Common myeloid progenitor, CD34-positive (primary cell): ENCODE data around the gene APBB2.

Experiments used
- CTCF ChIA-PET: fragments of 350-600 bp; sonication (Branson Sonifier 250); formaldehyde crosslinking; loops from one replicate; lab custom pipeline; 2021; ENCODE audit warnings: antibody characterized with exemption; lab: Charles Lee
- POLR2A ChIA-PET: fragments of 350-600 bp; sonication (Branson Sonifier 250); formaldehyde crosslinking; loops from one replicate; lab custom pipeline; 2021; ENCODE audit warnings: antibody characterized with exemption; lab: Charles Lee
- DNase-seq, 3 donors: peaks; one replicate each; pipeline versions ENCODE4 v3.0.0 to v3.0.0-alpha.2; 2013
- H3K27ac ChIP-seq, 2 experiments: 1 replicate in 1 of 2; 2 replicates in 1 of 2; pipeline ENCODE4 v1.7.0; 2013; ENCODE audit warnings: inconsistent platforms in 2 of 2, low read length in 2 of 2, mild to moderate bottlenecking in 2 of 2, low read depth in 1 of 2, moderate library complexity in 1 of 2; ENCODE audit not compliant: severe bottlenecking in 2 of 2, insufficient read depth in 1 of 2, poor library complexity in 1 of 2
- H3K27me3 ChIP-seq, 5 experiments: replicated peaks in 2 of 5; 1 replicate in 3 of 5; 2 replicates in 2 of 5; pipeline versions ENCODE4 v1.6.1 to v1.7.0; 2013; ENCODE audit warnings: low read length in 4 of 5, mild to moderate bottlenecking in 2 of 5, moderate library complexity in 2 of 5, inconsistent platforms in 1 of 5; ENCODE audit not compliant: insufficient read depth in 5 of 5, control insufficient read depth in 4 of 5
- H3K36me3 ChIP-seq, 4 experiments: 1 replicate in 2 of 4; 2 replicates in 2 of 4; pipeline versions ENCODE4 v1.6.1 to v1.7.0; 2013; ENCODE audit warnings: low read length in 3 of 4, control low read depth in 1 of 4, mild to moderate bottlenecking in 1 of 4; ENCODE audit not compliant: control insufficient read depth in 4 of 4, insufficient read depth in 4 of 4
- H3K4me1 ChIP-seq, 4 experiments: 1 replicate in 3 of 4; 2 replicates in 1 of 4; pipeline versions ENCODE4 v1.6.1 to v1.7.1; 2013; ENCODE audit warnings: low read length in 3 of 4, mild to moderate bottlenecking in 3 of 4, control low read depth in 1 of 4, inconsistent platforms in 1 of 4, moderate library complexity in 1 of 4; ENCODE audit not compliant: control insufficient read depth in 4 of 4, insufficient read depth in 4 of 4; ENCODE audit errors: control extremely low read depth in 1 of 4
- H3K4me3 ChIP-seq, 7 experiments: 1 replicate in 4 of 7; 2 replicates in 3 of 7; pipeline versions ENCODE4 v1.5.1 to v1.7.0; 2013; ENCODE audit warnings: mild to moderate bottlenecking in 7 of 7, low read length in 6 of 7, moderate library complexity in 6 of 7, inconsistent platforms in 2 of 7, low read depth in 2 of 7, control low read depth in 1 of 7; ENCODE audit not compliant: insufficient read depth in 4 of 7, control insufficient read depth in 1 of 7; ENCODE audit errors: extremely low read depth in 1 of 7
- H3K9me3 ChIP-seq, 5 experiments: 1 replicate in 4 of 5; 2 replicates in 1 of 5; pipeline versions ENCODE4 v1.6.1 to v1.7.1; 2013; ENCODE audit warnings: low read length in 4 of 5, mild to moderate bottlenecking in 2 of 5, inconsistent platforms in 1 of 5, low read depth in 1 of 5, moderate library complexity in 1 of 5; ENCODE audit not compliant: control insufficient read depth in 4 of 5, insufficient read depth in 2 of 5; ENCODE audit errors: control extremely low read depth in 1 of 5
- WGBS: methylation state at CpG from one replicate; pipeline ENCODE4 v1.1.5; 2013; ENCODE audit not compliant: insufficient coverage; 5-methylcytosine and 5-hydroxymethylcytosine counted together

The APBB2 gene

GRCh38 chr4:41204400-41204978, 9.9 kb downstream of the APBB2 start:
- H3K36me3 ChIP-seq = no peaks in the 10 kb centered on the region
- no peak overlapping the region for H3K4me3 ChIP-seq
- peaks cover 0 to 3% (median 0%) of the 10 kb centered on the region in 5 experiments for H3K27me3 ChIP-seq
- ChIA-PET POLR2A (interaction anchor here (0.6 kb wide), 1 partner anchor 341 kb away, joined by 3 read pairs; no protein-coding TSS in a partner anchor), CTCF (interaction anchor here (0.9 to 1.5 kb wide), 2 partner anchors 12 to 16 kb away, joined by 3 to 5 read pairs; no protein-coding TSS in a partner anchor)
- no peaks in the 10 kb centered on the region for H3K4me1 ChIP-seq
- DNase-seq = no peak
- 97% methylated on average over 6 of the region's 8 CpGs for WGBS
- no peak overlapping the region for H3K27ac ChIP-seq
- no peaks in the 10 kb centered on the region for H3K9me3 ChIP-seq

GRCh38 chr4:41203841-41204240, 10.5 kb downstream of the APBB2 start:
- WGBS = 96% methylated on average over 6 of the region's 6 CpGs
- H3K27ac ChIP-seq = no peak overlapping the region
- DNase-seq = no peak
- ChIA-PET POLR2A (interaction anchor here (0.6 kb wide), 1 partner anchor 342 kb away, joined by 3 read pairs; no protein-coding TSS in a partner anchor), CTCF (interaction anchor here (1.5 kb wide), 1 partner anchor 15 kb away, joined by 5 read pairs; no protein-coding TSS in a partner anchor)
- H3K36me3 ChIP-seq = no peaks in the 10 kb centered on the region
- H3K27me3 ChIP-seq = no peaks in the 10 kb centered on the region
- H3K9me3 ChIP-seq = no peaks in the 10 kb centered on the region
- H3K4me1 ChIP-seq = no peaks in the 10 kb centered on the region
- H3K4me3 ChIP-seq = no peak overlapping the region

- Histone ChIP-seq H3K4me1 (no peaks in the 10 kb centered on the region), H3K4me3 (no peak overlapping the region), H3K9me3 (no peaks in the 10 kb centered on the region), H3K27me3 (no peaks in the 10 kb centered on the region), H3K36me3 (no peaks in the 10 kb centered on the region), H3K27ac (no peak overlapping the region)
- ChIA-PET CTCF (interaction anchor here (1.5 kb wide), 1 partner anchor 14 kb away, joined by 5 read pairs; no protein-coding TSS in a partner anchor), POLR2A (interaction anchor here (0.5 kb wide), 1 partner anchor 46 kb away, joined by 3 read pairs; no protein-coding TSS in a partner anchor)
- DNase-seq = no peak
- no CpG with 5 or more reads among the region's 4 CpGs for WGBS
Observed at GRCh38 chr4:41202820-41203568, 11.3 kb downstream of the APBB2 start.

GRCh38 chr4:41202356-41202755, 12.0 kb downstream of the APBB2 start:
- WGBS = 83% methylated on average over 2 of the region's 4 CpGs
- Histone ChIP-seq H3K27me3 (no peaks in the 10 kb centered on the region), H3K36me3 (no peaks in the 10 kb centered on the region), H3K4me1 (no peaks in the 10 kb centered on the region), H3K27ac (no peak overlapping the region), H3K9me3 (no peaks in the 10 kb centered on the region), H3K4me3 (no peak overlapping the region)
- DNase-seq = no peak
- CTCF ChIA-PET = no interaction called here
- POLR2A ChIA-PET = no interaction called here

- WGBS = no CpG with 5 or more reads among the region's 4 CpGs
- Histone ChIP-seq H3K4me1 (no peaks in the 10 kb centered on the region), H3K36me3 (no peaks in the 10 kb centered on the region), H3K27ac (no peak overlapping the region), H3K27me3 (no peaks in the 10 kb centered on the region), H3K4me3 (no peak overlapping the region), H3K9me3 (no peaks in the 10 kb centered on the region)
- ChIA-PET POLR2A (no interaction called here), CTCF (no interaction called here)
- DNase-seq = no peak
Observed at GRCh38 chr4:41200486-41201017, 13.8 kb downstream of the APBB2 start.

- Histone ChIP-seq H3K36me3 (no peaks in the 10 kb centered on the region), H3K4me1 (no peaks in the 10 kb centered on the region), H3K27me3 (no peaks in the 10 kb centered on the region), H3K27ac (no peak overlapping the region), H3K9me3 (no peaks in the 10 kb centered on the region), H3K4me3 (no peak overlapping the region)
- CTCF ChIA-PET = no interaction called here
- DNase-seq = no peak
- WGBS = 100% methylated on average over 2 of the region's 3 CpGs
- POLR2A ChIA-PET = no interaction called here
Observed at GRCh38 chr4:41199788-41200187, 14.6 kb downstream of the APBB2 start.

GRCh38 chr4:41197996-41198395, 16.3 kb downstream of the APBB2 start:
- peak in 1 of 3 donors; percentile 9 for DNase-seq
- Histone ChIP-seq H3K27me3 (no peaks in the 10 kb centered on the region), H3K36me3 (no peaks in the 10 kb centered on the region), H3K4me3 (no peak overlapping the region), H3K27ac (no peak overlapping the region), H3K9me3 (no peaks in the 10 kb centered on the region), H3K4me1 (no peaks in the 10 kb centered on the region)
- CTCF ChIA-PET = interaction anchor here (1.0 kb wide), 1 partner anchor 16 kb away, joined by 3 read pairs; the partner anchor contains the start of gene APBB2
- WGBS = 100% methylated on average over 1 of the region's 2 CpGs
- POLR2A ChIA-PET = no interaction called here
